Measurements from ENCODE around the gene KRTAP17-1.
A peak's percentile ranks its signal among the peaks of the same experiment; 100 is the strongest.
"Not testable (repeated sequence)": the region's sequence is repeated elsewhere in the genome, so short reads cannot be mapped to it uniquely, and the experiment has no call there.

Gene KRTAP17-1

GRCh38 chr17:41315204-41315794, at the start of gene KRTAP17-1:
Gene KRTAP17-1 (minus strand): TSS chr17:41315710. CDS start chr17:41315650, 60 bp downstream.
- DNase-seq (ENCODE audit: low spot score) = no peak

- no peak for DNase-seq (ENCODE audit: low spot score)
Observed at GRCh38 chr17:41363881-41364280, 48.4 kb upstream of the KRTAP17-1 start.

- no peak for DNase-seq (ENCODE audit: low spot score)
Observed at GRCh38 chr17:41360296-41360995, 44.9 kb upstream of the KRTAP17-1 start.

DNA sequence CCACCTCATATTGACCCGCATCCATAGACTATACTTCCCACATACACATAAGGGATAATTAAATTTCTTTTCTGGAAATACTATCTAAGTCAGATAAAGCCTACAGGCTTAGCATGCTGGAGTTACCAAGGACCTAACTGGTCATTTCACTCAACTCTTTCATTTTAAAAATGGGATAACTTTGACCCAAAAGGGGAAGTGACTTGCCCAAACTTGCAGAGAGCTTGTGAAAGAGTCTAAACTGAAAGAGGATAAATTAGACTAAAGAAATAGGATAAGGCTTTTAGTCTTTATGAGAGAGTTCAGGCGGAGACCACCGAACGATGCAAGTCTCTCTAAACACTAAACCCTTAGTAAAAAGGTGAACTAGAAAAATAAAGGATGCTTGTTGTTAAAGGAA, 39.0 kb upstream of the KRTAP17-1 start:
- DNase-seq (ENCODE audit: low spot score) = no peak

- no peak for DNase-seq (ENCODE audit: low spot score)
Observed at GRCh38 chr17:41352597-41353366, 37.3 kb upstream of the KRTAP17-1 start.

DNA sequence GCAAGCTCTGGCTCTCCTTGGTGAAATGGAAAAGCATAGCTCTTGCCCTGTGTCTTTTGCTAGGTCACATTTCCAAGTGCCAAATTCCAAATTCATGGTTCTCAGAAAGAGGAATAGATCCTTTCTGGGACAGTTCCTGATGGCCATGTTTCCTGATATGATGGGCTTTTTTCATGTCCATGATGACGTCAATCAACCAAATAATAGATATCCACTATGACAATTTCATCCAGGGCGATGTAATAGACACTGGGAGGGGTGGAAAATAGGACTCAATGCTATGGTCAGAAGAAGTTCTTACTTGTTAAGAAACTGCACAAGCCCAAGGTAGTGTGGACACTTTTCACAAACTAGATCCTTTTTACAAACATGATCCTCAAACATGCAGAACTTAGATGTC, 35.7 kb upstream of the KRTAP17-1 start:
- DNase-seq (ENCODE audit: low spot score) = no peak

DNA sequence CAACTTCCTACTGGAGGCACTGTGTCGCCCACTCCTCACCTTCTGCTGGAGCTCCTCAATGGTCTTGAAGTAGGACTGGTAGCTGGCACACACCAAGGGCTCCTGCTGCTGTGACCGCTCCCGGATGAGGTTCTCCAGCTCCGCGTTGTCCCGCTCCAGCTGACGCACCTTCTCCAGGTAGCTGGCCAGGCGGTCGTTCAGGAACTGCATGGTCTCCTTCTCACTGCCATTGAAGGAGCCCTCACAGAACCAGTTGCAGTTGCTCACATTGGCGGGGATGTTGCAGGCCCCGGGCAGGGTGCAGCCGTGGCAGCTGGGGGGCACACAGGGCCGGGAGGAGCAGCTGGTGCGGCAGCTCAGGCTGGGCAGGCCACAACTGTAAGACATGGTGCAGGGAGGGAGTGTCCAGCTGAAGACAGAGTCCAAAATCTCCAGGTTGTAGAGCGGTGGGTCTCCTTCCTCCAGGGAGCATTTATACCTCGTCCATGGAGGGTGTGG, 34.9 kb upstream of the KRTAP17-1 start, which contains the start of gene KRT33A:
TSS of gene KRT33A (minus strand) at position 448 of the 498 bp plus-strand sequence. CDS start at position 387, 61 bp downstream.
- DNase-seq (ENCODE audit: low spot score) = not testable (repeated sequence)

GRCh38 chr17:41347869-41348760, 32.6 kb upstream of the KRTAP17-1 start:
- no peak for DNase-seq (ENCODE audit: low spot score)

DNA sequence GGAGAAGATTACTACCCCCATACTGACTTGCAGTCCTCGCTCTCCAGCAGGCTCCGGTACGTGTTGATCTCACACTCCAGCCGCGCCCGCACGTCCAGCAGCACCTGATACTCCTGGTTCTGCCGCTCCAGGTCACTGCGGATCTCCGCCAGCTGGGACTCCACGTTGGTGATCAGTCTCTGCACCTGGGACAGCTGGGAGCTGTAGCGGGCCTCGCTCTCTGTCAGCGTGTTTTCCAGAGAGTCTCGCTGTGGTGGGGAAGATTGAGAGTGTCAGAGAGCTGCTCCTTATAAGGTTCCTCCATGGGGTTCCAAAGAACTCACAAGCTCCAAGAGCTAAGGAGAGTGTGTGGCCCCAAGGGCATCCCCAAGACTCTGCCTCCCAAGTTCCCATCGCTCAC, 30.9 kb upstream of the KRTAP17-1 start:
- DNase-seq (ENCODE audit: low spot score) = not testable (repeated sequence)

DNA sequence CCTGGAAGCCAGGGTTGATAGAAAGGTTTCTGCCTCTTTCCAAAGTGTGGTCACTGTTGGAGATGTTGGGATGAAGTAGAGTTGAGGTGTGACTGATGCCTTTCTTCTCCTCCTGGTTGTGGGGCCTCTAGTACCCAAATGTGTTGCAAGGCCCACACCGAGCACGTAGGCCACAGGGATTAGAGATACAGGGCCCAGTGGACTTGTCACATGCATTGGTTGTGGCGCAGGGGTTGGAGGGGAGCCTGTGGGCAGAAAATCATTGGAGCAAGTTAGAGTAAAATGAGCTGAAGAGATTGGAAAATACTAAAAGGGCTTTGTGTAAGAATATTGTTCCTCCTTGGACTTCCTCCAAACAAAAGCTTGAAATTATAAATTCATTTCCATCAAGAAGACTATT, 30.5 kb upstream of the KRTAP17-1 start:
- DNase-seq (ENCODE audit: low spot score) = no peak

GRCh38 chr17:41343029-41343428, 27.5 kb upstream of the KRTAP17-1 start:
- DNase-seq (ENCODE audit: low spot score) = no peak

DNA sequence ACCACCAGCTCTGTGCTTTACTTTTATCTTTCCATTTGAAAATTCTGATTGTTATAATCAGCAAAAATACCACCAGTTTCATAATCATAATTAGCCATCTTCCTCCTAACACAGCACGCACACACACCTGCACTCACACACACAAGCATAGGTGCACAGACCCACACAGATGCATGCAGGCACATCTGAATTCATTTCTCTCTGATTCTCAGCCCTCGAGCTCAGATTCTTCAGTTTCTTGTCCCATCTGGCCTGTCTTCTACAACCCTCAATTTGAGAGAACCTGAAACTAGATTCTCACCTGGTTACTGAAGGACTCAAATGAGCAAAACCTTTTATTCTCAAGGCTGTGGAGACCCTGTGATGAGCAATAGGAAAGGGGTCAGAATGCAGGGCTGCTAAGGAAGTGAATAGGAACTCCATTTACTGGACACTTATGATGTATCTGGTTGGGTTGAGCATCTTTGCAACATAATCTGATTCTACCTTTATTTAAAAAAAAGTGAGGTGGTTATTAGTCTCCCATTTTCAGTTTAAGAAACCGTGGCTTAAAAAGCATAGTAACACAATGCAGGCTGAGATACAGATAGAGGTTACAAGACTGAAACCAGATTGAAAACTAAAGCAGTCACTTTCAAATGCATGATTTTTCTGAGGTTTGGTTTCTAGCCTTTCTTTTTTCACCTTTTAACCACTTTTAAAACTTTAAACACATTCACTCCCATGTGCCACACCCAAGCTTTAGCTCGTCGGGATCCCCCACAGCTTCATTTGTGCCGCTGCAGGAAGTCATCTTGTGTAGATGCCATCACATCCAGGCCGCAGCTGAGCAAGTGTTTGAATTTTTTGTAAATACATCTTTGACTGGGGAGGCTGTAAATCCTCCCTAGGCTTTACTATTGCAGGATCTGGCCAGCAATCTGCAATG, 25.7 kb upstream of the KRTAP17-1 start:
- DNase-seq (ENCODE audit: low spot score) = peak; percentile 80

DNA sequence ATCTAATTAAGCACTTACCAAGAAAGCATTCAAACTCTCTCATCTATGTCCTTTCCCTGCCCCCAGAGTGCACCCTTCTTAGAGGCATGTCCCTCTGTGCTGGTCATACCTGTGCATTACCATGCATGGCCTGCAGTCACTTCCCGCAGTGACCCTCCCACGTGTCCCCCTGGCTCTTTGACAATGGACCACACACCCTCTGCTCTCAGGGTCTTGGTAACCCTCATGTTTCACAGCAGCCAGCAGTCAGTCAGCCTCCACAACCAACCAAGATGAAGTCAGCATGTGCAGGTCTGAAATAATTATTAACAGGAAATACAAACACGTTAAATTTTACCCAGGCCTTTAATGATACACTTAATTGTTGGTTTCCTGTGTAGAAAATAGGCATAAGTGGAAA, 25.0 kb upstream of the KRTAP17-1 start:
- DNase-seq (ENCODE audit: low spot score) = peak; percentile 12

DNA sequence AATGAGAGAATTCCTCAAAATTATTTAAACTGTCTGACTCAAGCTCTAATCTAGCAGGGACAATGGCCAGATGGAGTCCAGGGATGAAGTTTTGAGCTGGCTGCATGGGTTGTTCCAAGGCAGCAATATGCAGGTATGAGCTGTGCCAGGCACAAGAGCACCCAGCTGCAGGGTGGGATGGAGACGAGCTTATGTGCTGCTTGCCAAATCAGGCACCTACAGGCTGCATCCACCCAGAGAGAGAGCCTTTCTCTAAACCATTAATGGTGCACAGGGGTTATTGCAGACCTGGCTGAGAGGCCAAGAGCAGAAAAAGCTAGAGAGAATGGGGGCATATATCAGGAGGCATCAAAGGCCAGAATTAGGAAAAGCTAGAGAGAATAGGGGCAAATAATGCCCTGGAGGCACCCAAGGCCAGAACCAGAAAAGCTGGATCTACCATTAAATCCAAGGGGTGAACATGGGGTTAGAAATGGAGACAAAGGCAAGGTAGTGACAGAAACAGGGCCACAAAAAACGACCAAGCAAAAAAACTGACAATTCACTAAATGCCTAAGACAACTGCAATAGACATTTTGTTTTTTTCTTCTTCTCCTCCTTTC, 24.2 kb upstream of the KRTAP17-1 start:
- no peak for DNase-seq (ENCODE audit: low spot score)

- DNase-seq (ENCODE audit: low spot score) = peak; percentile 85
Observed at GRCh38 chr17:41338961-41339485, 23.5 kb upstream of the KRTAP17-1 start.

DNA sequence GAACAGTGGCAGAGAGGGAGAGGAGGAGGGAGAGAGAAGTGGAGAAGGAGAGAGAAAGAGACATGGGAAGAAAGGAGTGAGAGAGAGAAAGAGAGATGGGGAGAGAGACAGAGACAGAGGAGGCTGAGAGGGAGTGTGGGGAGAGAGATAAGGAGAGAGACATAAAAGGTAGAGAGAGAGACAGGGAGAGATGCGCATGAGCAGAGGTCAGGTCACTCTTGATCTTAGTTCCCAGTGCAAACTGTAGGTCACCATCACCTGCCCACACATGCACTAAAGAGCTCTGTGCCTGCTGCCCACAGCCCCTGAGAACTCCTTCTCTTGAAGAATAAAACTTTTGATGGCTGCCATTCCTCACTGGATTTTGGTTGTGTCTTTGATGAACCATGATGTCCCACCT, 20.2 kb upstream of the KRTAP17-1 start:
- DNase-seq (ENCODE audit: low spot score) = no peak

- DNase-seq (ENCODE audit: low spot score) = no peak
Observed at GRCh38 chr17:41334385-41335305, 19.1 kb upstream of the KRTAP17-1 start.

DNA sequence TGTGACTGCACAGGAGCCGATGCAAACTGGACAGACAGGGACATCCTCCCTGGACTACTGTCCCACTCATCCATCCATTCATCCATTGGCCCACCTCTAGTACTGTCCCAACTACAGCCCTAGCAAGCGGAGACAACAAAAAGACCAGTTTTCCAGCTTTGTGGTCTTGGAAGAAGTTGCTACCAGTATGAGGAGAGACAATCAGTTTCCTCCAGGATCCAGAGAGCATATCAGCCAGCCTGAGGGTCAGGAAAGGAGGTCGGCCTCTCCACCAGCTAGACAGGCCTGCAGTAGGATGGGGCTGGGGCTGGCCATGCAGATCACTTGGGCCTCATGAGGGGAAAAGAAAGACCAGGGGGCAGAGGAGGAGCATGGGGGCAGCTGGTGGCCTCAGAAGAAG, 18.3 kb upstream of the KRTAP17-1 start:
- DNase-seq (ENCODE audit: low spot score) = no peak

GRCh38 chr17:41333098-41333497, 17.6 kb upstream of the KRTAP17-1 start:
- no peak for DNase-seq (ENCODE audit: low spot score)
